Upper lobe of left lung (tissue), 6 donors: ENCODE results near the gene CDKN1C. TPM values are rescaled to one million over a fixed set of nuclear protein-coding genes. Genes with fewer than 3 reads are reported as not detected.

Experiments
- ATAC-seq, 2 donors: fragments of 200-7000 bp; cut with Tn5 transposase; one replicate each; pipeline ENCODE4 v1.9.1; 2022; ENCODE audit warnings: mild to moderate bottlenecking in 2 of 2, moderate library complexity in 2 of 2; ENCODE audit not compliant: low FRiP score in 2 of 2
- DNase-seq, 2 donors: peaks; one replicate each; pipeline ENCODE4 v3.0.0-alpha.2; 2019 to 2020
- H3K27ac ChIP-seq, 4 donors: fragments of 200-600 bp; sonication (generic); one replicate each; pipeline ENCODE4 v1.5.1; 2016 to 2019
- H3K27me3 ChIP-seq, 4 donors: fragments of 200-600 bp; sonication (generic); one replicate each; pipeline ENCODE4 v1.5.1; 2017 to 2019
- H3K36me3 ChIP-seq, 4 donors: fragments of 200-600 bp; sonication (generic); one replicate each; pipeline ENCODE4 v1.5.1; 2016 to 2019
- H3K4me1 ChIP-seq, 4 donors: fragments of 200-600 bp; sonication (generic); one replicate each; pipeline ENCODE4 v1.5.1; 2018 to 2019
- H3K4me3 ChIP-seq, 4 donors: fragments of 200-600 bp; sonication (generic); one replicate each; pipeline ENCODE4 v1.5.1; 2017 to 2019; ENCODE audit warnings: mild to moderate bottlenecking in 2 of 4, moderate library complexity in 1 of 4
- H3K9me3 ChIP-seq, 4 donors: fragments of 200-600 bp; sonication (generic); one replicate each; pipeline ENCODE4 v1.5.1; 2018 to 2019
- CTCF ChIP-seq, 6 experiments: fragments of 450-650 bp in 4 of 6; fragments of 200-600 bp in 2 of 6; sonication (generic) in 2 of 6; IDR thresholded peaks; one replicate each; pipeline ENCODE4 v1.5.1; 2016 to 2019; ENCODE audit warnings: antibody characterized with exemption in 6 of 6
- EP300 ChIP-seq, 4 donors: sonication (generic); formaldehyde crosslinking; IDR thresholded peaks; one replicate each; pipeline ENCODE4 v1.5.1; 2017; ENCODE audit warnings: antibody characterized with exemption in 4 of 4, control low read depth in 2 of 4
- POLR2A ChIP-seq, 4 donors: fragments of 450-650 bp; IDR thresholded peaks; one replicate each; pipeline ENCODE4 v1.5.1; 2016 to 2017; ENCODE audit warnings: antibody characterized with exemption in 4 of 4, mild to moderate bottlenecking in 2 of 4
- POLR2AphosphoS5 ChIP-seq, 2 donors: sonication (generic); formaldehyde crosslinking; IDR thresholded peaks; one replicate each; pipeline ENCODE4 v1.5.1; 2017; ENCODE audit warnings: antibody characterized with exemption in 2 of 2
- WGBS, 2 donors: methylation state at CpG; one replicate each; pipeline ENCODE4 v1.1.5; 2017 to 2018; 5-methylcytosine and 5-hydroxymethylcytosine counted together
- total RNA-seq, 6 donors: library from RNA; depleted of rRNA in 4 of 6; stranded (reverse); fragments of >200 nt in 4 of 6; gene quantifications; one replicate each; pipeline versions ENCODE4 v1.1.0 to v1.2.1, GENCODE V29; 2016 to 2021
- donor health status: DM: no; HTN: no; CAD: no; lungs with moderate emphysema.
- donor health status: DM: no; HTN: yes; CAD: no; lungs with severe emphysema.

CDKN1C gene
- total RNA-seq, 6 donors from 2014 or later, result 23.4 to 71.9 (median 33.6) TPM

- TF ChIP-seq EP300 (IDR thresholded peaks at IDR 0.05), result no peak
- TF ChIP-seq CTCF (IDR thresholded peaks at IDR 0.05), result no peak
- no peak for TF ChIP-seq POLR2AphosphoS5 (IDR thresholded peaks at IDR 0.05)
- ATAC-seq, result no peak
- DNase-seq, result peak in 1 of 2 donors; percentile 75
- H3K9me3 ChIP-seq, result no peaks in the 10 kb centered on the region
- peaks cover 6 to 25% (median 19%) of the 10 kb centered on the region in 4 donors for H3K4me1 ChIP-seq
- H3K36me3 ChIP-seq, result no peaks in the 10 kb centered on the region
- peaks cover 0 to 15% (median 7%) of the 10 kb centered on the region in 4 donors for H3K27me3 ChIP-seq
- H3K4me3 ChIP-seq, result no peak overlapping the region
- WGBS, 2 donors, result 67 to 78% methylated on average over 16 to 17 of the region's 17 CpGs
- peak overlapping the region in 1 of 4 donors; percentile 52 for H3K27ac ChIP-seq
Observed at GRCh38 chr11:2870460-2870859, 15.1 kb downstream of the CDKN1C start.

- WGBS, 2 donors, result 48 to 70% methylated on average over 5 to 36 of the region's 90 CpGs
- Histone ChIP-seq H3K4me3 (no peak overlapping the region), H3K36me3 (no peaks in the 10 kb centered on the region), H3K27ac (no peak overlapping the region), H3K27me3 (peaks cover 0 to 15% (median 7%) of the 10 kb centered on the region in 4 donors), H3K9me3 (no peaks in the 10 kb centered on the region), H3K4me1 (peaks cover 6 to 25% (median 19%) of the 10 kb centered on the region in 4 donors)
- TF ChIP-seq EP300 (IDR thresholded peaks at IDR 0.05) (no peak), POLR2AphosphoS5 (IDR thresholded peaks at IDR 0.05) (no peak), CTCF (IDR thresholded peaks at IDR 0.05) (no peak), POLR2A (IDR thresholded peaks at IDR 0.05) (no peak)
- DNase-seq, result peak in 1 of 2 donors; percentile 83
- ATAC-seq, result peak in 1 of 2 donors; percentile 28
Observed at GRCh38 chr11:2869561-2870427, 15.8 kb downstream of the CDKN1C start.

DNA sequence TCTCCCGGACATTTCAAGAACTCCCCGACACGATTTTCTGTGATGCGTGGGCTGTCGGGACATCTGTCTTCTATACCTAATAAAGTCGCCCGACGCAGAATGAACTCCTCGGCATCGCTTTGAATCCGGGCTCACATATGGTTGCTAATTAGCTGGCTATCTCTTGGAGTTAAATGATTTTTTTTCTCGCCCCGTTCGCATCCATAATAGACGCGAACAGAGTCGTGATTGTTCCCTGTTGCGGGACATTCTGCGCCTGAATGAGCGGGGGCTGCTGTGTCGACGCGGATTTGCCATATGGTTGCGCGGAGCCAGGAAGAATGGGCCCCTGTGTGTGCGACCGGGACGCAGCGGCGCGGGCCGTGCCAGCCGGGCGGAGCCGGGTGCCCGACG lies 16.4 kb downstream of the CDKN1C start:
- H3K27ac ChIP-seq, result no peak overlapping the region
- no peak for ATAC-seq

DNA sequence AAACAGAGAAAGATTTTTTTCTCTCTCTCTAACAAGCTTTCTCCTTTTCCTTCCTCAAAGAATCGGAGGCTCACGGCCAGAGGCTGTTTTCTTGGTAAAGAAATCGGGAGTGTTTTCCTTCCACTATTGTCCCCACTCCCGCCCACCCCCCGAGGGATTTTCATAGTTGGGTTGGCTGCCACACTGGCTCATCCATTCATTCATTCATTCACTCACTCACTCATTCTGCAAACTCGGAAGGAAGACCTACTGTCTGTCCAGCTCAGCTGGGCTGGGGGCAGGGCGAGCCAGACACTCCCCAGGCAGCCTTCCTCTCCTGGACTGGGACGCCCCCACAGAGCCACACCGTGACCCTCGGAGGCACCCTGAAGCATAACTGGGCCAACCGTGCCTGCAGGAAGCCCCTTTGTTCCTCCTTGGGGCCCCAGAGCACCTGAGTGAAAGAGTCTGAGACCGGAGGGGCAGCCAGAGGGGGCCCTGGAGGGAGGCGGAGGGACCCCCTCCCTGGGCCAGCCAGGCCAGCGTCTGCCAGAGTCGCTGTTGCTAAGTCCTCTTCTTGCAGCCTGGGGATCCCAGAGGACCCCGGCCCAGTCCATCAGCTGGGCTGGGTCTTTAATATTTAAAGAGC lies 17.0 kb downstream of the CDKN1C start:
- H3K36me3 ChIP-seq, result no peaks in the 10 kb centered on the region
- no peaks in the 10 kb centered on the region for H3K9me3 ChIP-seq
- peak overlapping the region in 1 of 4 donors; percentile 48 for H3K27ac ChIP-seq
- ATAC-seq (no peak), DNase-seq (no peak)
- peaks cover 6 to 30% (median 19%) of the 10 kb centered on the region in 4 donors for H3K4me1 ChIP-seq
- no peak for TF ChIP-seq EP300 (IDR thresholded peaks at IDR 0.05)
- no peak for TF ChIP-seq POLR2A (IDR thresholded peaks at IDR 0.05)
- no peak for TF ChIP-seq CTCF (IDR thresholded peaks at IDR 0.05)
- no peak for TF ChIP-seq POLR2AphosphoS5 (IDR thresholded peaks at IDR 0.05)
- peaks cover 0 to 15% (median 7%) of the 10 kb centered on the region in 4 donors for H3K27me3 ChIP-seq
- WGBS, 2 donors, result 28 to 29% methylated on average over 10 to 16 of the region's 16 CpGs
- peak overlapping the region in 3 of 4 donors; percentile 18 to 38 (median 28) for H3K4me3 ChIP-seq

More for the DNA sequence above, 16.4 kb downstream of the CDKN1C start:
- Histone ChIP-seq H3K4me1 (peaks cover 6 to 30% (median 19%) of the 10 kb centered on the region in 4 donors), H3K36me3 (no peaks in the 10 kb centered on the region), H3K4me3 (no peak overlapping the region), H3K9me3 (no peaks in the 10 kb centered on the region), H3K27me3 (peaks cover 0 to 15% (median 7%) of the 10 kb centered on the region in 4 donors)
- no peak for TF ChIP-seq POLR2AphosphoS5 (IDR thresholded peaks at IDR 0.05)
- TF ChIP-seq POLR2A (IDR thresholded peaks at IDR 0.05), result no peak
- TF ChIP-seq CTCF (IDR thresholded peaks at IDR 0.05), result no peak
- no peak for TF ChIP-seq EP300 (IDR thresholded peaks at IDR 0.05)
- WGBS, 2 donors, result 42 to 48% methylated on average over 23 to 26 of the region's 37 CpGs
- no peak for DNase-seq
